HG02763 (cell line): ENCODE results near the gene AP5M1.
"Not testable (repeated sequence)": the region's sequence is repeated elsewhere in the genome, so short reads cannot be mapped to it uniquely, and the experiment has no call there.

ENCODE experiments used
- ATAC-seq: cut with Tn5 transposase; IDR thresholded peaks from one replicate; pipeline ENCODE4 v1.9.1; 2021; ENCODE audit warnings: mild to moderate bottlenecking, moderate library complexity; ENCODE audit not compliant: unreplicated experiment

Gene AP5M1

GRCh38 chr14:57290751-57291150 lies 22.0 kb downstream of the AP5M1 start:
- no peak for ATAC-seq

- no peak for ATAC-seq
Observed at GRCh38 chr14:57291692-57292647, 23.2 kb downstream of the AP5M1 start.

- ATAC-seq, result no peak
Observed at GRCh38 chr14:57293866-57294837, 25.4 kb downstream of the AP5M1 start.

- ATAC-seq, result no peak
Observed at GRCh38 chr14:57295239-57295638, 26.5 kb downstream of the AP5M1 start.

GRCh38 chr14:57297852-57298251 lies 29.1 kb downstream of the AP5M1 start:
- ATAC-seq, result no peak

GRCh38 chr14:57299511-57299910 lies 30.7 kb downstream of the AP5M1 start:
- no peak for ATAC-seq

- no peak for ATAC-seq
Observed at GRCh38 chr14:57302883-57303282, 34.1 kb downstream of the AP5M1 start.

- ATAC-seq, result no peak
Observed at GRCh38 chr14:57314396-57315089, 45.8 kb downstream of the AP5M1 start.

GRCh38 chr14:57317248-57317833 lies 48.6 kb downstream of the AP5M1 start:
- ATAC-seq, result no peak

- no peak for ATAC-seq
Observed at GRCh38 chr14:57319636-57320192, 50.9 kb downstream of the AP5M1 start.

GRCh38 chr14:57323721-57324120 lies 55.0 kb downstream of the AP5M1 start:
- no peak for ATAC-seq

- ATAC-seq, result peak; percentile 76
Observed at GRCh38 chr14:57326253-57326652, 57.5 kb downstream of the AP5M1 start.

GRCh38 chr14:57329833-57330232 lies 61.1 kb downstream of the AP5M1 start:
- no peak for ATAC-seq

GRCh38 chr14:57332475-57332874 lies 63.7 kb downstream of the AP5M1 start:
- not testable (repeated sequence) for ATAC-seq

- ATAC-seq, result not testable (repeated sequence)
Observed at GRCh38 chr14:57333726-57334125, 65.0 kb downstream of the AP5M1 start.

GRCh38 chr14:57343545-57344297 lies 75.0 kb downstream of the AP5M1 start:
- ATAC-seq, result not testable (repeated sequence)

GRCh38 chr14:57345106-57345505 lies 76.3 kb downstream of the AP5M1 start:
- ATAC-seq, result no peak

- no peak for ATAC-seq
Observed at GRCh38 chr14:57346741-57347140, 78.0 kb downstream of the AP5M1 start.
